ENCODE measurements around the gene ARHGAP4.
A peak's percentile ranks its signal among the peaks of the same experiment; 100 is the strongest.

The ARHGAP4 gene

GRCh38 chrX:153888344-153888743, 37.7 kb downstream of the ARHGAP4 start:
- POLR2A ChIA-PET, result no interaction called here
- CTCF ChIA-PET, result no interaction called here
- TF ChIP-seq BHLHE40 (IDR thresholded peaks at IDR 0.05; ENCODE audit: borderline replicate concordance) (no peak), SUZ12 (IDR thresholded peaks at IDR 0.05) (no peak), CTBP1 (IDR thresholded peaks at IDR 0.05; ENCODE audit: borderline replicate concordance) (no peak), ELF4 (IDR thresholded peaks at IDR 0.05) (no peak), FOXK2 (IDR thresholded peaks at IDR 0.05) (no peak), HDGF (IDR thresholded peaks at IDR 0.05; ENCODE audit: borderline replicate concordance) (no peak), ZNF384 (IDR thresholded peaks at IDR 0.05) (no peak), ARNT (IDR thresholded peaks at IDR 0.05) (no peak), NFRKB (IDR thresholded peaks at IDR 0.05) (no peak), PKNOX1 (IDR thresholded peaks at IDR 0.05) (no peak), FOXM1 (IDR thresholded peaks at IDR 0.05; ENCODE audit: borderline replicate concordance) (no peak), TARDBP (IDR thresholded peaks at IDR 0.05) (no peak), L3MBTL2 (conservative IDR thresholded peaks at IDR 0.05) (no peak), LEF1 (IDR thresholded peaks at IDR 0.05; ENCODE audit: borderline replicate concordance) (no peak), SP1 (IDR thresholded peaks at IDR 0.05) (no peak), FOXA1 (IDR thresholded peaks at IDR 0.05) (no peak)
- DNase-seq (ENCODE audit: extremely low spot score), result no peak

- ChIA-PET POLR2A (interaction anchor here (1.1 to 1.5 kb wide), 2 partner anchors 13 to 40 kb away, joined by 4 read pairs; no protein-coding TSS in a partner anchor), CTCF (interaction anchor here (1.1 kb wide), 1 partner anchor 36 kb away, joined by 3 read pairs; no protein-coding TSS in a partner anchor)
- DNase-seq (ENCODE audit: extremely low spot score), result no peak
- TF ChIP-seq SP1 (IDR thresholded peaks at IDR 0.05), result no peak
Measured at GRCh38 chrX:153887385-153887784, 38.7 kb downstream of the ARHGAP4 start.

- no peak for DNase-seq (ENCODE audit: extremely low spot score)
- TF ChIP-seq FOXA1 (IDR thresholded peaks at IDR 0.05) (no peak), LEF1 (IDR thresholded peaks at IDR 0.05; ENCODE audit: borderline replicate concordance) (no peak), L3MBTL2 (conservative IDR thresholded peaks at IDR 0.05) (no peak), HDGF (IDR thresholded peaks at IDR 0.05; ENCODE audit: borderline replicate concordance) (no peak), SP1 (IDR thresholded peaks at IDR 0.05) (no peak), FOXK2 (IDR thresholded peaks at IDR 0.05) (no peak), NFRKB (IDR thresholded peaks at IDR 0.05) (no peak), BHLHE40 (IDR thresholded peaks at IDR 0.05; ENCODE audit: borderline replicate concordance) (no peak), CTBP1 (IDR thresholded peaks at IDR 0.05; ENCODE audit: borderline replicate concordance) (no peak)
- ChIA-PET CTCF (interaction anchor here (1.1 kb wide), 1 partner anchor 36 kb away, joined by 3 read pairs; no protein-coding TSS in a partner anchor), POLR2A (interaction anchor here (1.1 to 1.5 kb wide), 2 partner anchors 14 to 40 kb away, joined by 4 read pairs; no protein-coding TSS in a partner anchor)
Measured at GRCh38 chrX:153886915-153887314, 39.1 kb downstream of the ARHGAP4 start.

GRCh38 chrX:153885968-153886903, 39.8 kb downstream of the ARHGAP4 start, which contains the start of gene L1CAM:
Gene L1CAM, minus strand, starts transcription at chrX:153886173. Its CDS starts 10,337 bp downstream, at chrX:153875836.
- POLR2A ChIA-PET, result interaction anchor here (1.1 to 1.5 kb wide), 4 partner anchors 14 to 58 kb away, joined by 3 to 4 read pairs (median 4); no protein-coding TSS in a partner anchor

GRCh38 chrX:153885208-153885787, 40.8 kb downstream of the ARHGAP4 start:
- CTCF ChIA-PET, result interaction anchor here (1.9 kb wide), 1 partner anchor 62 kb away, joined by 4 read pairs; no protein-coding TSS in a partner anchor
- TF ChIP-seq SUZ12 (IDR thresholded peaks at IDR 0.05), result no peak
- no peak for TF ChIP-seq ELF4 (IDR thresholded peaks at IDR 0.05)
- no peak for TF ChIP-seq SP1 (IDR thresholded peaks at IDR 0.05)
- no peak for TF ChIP-seq BHLHE40 (IDR thresholded peaks at IDR 0.05; ENCODE audit: borderline replicate concordance)
- TF ChIP-seq LEF1 (IDR thresholded peaks at IDR 0.05; ENCODE audit: borderline replicate concordance), result no peak
- TF ChIP-seq TARDBP (IDR thresholded peaks at IDR 0.05), result no peak
- TF ChIP-seq L3MBTL2 (conservative IDR thresholded peaks at IDR 0.05), result no peak
- TF ChIP-seq ZNF384 (IDR thresholded peaks at IDR 0.05), result no peak
- no peak for TF ChIP-seq HDGF (IDR thresholded peaks at IDR 0.05; ENCODE audit: borderline replicate concordance)
- no peak for TF ChIP-seq FOXK2 (IDR thresholded peaks at IDR 0.05)
- TF ChIP-seq FOXA1 (IDR thresholded peaks at IDR 0.05), result no peak
- TF ChIP-seq CTBP1 (IDR thresholded peaks at IDR 0.05; ENCODE audit: borderline replicate concordance), result no peak
- no peak for TF ChIP-seq ARNT (IDR thresholded peaks at IDR 0.05)
- TF ChIP-seq PKNOX1 (IDR thresholded peaks at IDR 0.05), result no peak
- no peak for TF ChIP-seq NFRKB (IDR thresholded peaks at IDR 0.05)
- no peak for TF ChIP-seq FOXM1 (IDR thresholded peaks at IDR 0.05; ENCODE audit: borderline replicate concordance)
- no peak for DNase-seq (ENCODE audit: extremely low spot score)
- POLR2A ChIA-PET, result interaction anchor here (1.3 to 1.4 kb wide), 2 partner anchors 42 to 57 kb away, joined by 3 read pairs; no protein-coding TSS in a partner anchor

More at GRCh38 chrX:153885968-153886903, 39.8 kb downstream of the ARHGAP4 start, which contains the start of gene L1CAM:
- TF ChIP-seq FOXM1 (IDR thresholded peaks at IDR 0.05; ENCODE audit: borderline replicate concordance), result no peak
- TF ChIP-seq LEF1 (IDR thresholded peaks at IDR 0.05; ENCODE audit: borderline replicate concordance), result no peak
- DNase-seq (ENCODE audit: extremely low spot score), result peak; percentile 71
- CTCF ChIA-PET, result interaction anchor here (1.9 kb wide), 1 partner anchor 61 kb away, joined by 4 read pairs; no protein-coding TSS in a partner anchor

- ChIA-PET POLR2A (no interaction called here), CTCF (interaction anchor here (1.9 kb wide), 1 partner anchor 62 kb away, joined by 4 read pairs; no protein-coding TSS in a partner anchor)
- no peak for DNase-seq (ENCODE audit: extremely low spot score)
- TF ChIP-seq CTBP1 (IDR thresholded peaks at IDR 0.05; ENCODE audit: borderline replicate concordance) (no peak), FOXM1 (IDR thresholded peaks at IDR 0.05; ENCODE audit: borderline replicate concordance) (no peak)
Measured at GRCh38 chrX:153884590-153884989, 41.5 kb downstream of the ARHGAP4 start.

All from HEK293T (cell line).